GM10266 (cell line): ENCODE results near the gene TCF12.

Experiments used
- DNase-seq: peaks from one replicate; pipeline ENCODE4 v3.0.0; 2012; ENCODE audit errors: extremely low spot score
- TF ChIP-seq, protein P1 (sequence below): IDR thresholded peaks from 2 replicates; pipeline ENCODE4 v1.5.1; 2012; ENCODE audit warnings: mild to moderate bottlenecking, low read depth; ENCODE audit not compliant: control insufficient read depth, insufficient read depth; ENCODE audit errors: missing control alignments

TCF12 gene

GRCh38 chr15:57070674-57071073 lies 152.2 kb downstream of the TCF12 start:
- TF ChIP-seq, protein P1, sequence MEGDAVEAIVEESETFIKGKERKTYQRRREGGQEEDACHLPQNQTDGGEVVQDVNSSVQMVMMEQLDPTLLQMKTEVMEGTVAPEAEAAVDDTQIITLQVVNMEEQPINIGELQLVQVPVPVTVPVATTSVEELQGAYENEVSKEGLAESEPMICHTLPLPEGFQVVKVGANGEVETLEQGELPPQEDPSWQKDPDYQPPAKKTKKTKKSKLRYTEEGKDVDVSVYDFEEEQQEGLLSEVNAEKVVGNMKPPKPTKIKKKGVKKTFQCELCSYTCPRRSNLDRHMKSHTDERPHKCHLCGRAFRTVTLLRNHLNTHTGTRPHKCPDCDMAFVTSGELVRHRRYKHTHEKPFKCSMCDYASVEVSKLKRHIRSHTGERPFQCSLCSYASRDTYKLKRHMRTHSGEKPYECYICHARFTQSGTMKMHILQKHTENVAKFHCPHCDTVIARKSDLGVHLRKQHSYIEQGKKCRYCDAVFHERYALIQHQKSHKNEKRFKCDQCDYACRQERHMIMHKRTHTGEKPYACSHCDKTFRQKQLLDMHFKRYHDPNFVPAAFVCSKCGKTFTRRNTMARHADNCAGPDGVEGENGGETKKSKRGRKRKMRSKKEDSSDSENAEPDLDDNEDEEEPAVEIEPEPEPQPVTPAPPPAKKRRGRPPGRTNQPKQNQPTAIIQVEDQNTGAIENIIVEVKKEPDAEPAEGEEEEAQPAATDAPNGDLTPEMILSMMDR = no peak
- DNase-seq = no peak

GRCh38 chr15:57079446-57079845 lies 161.0 kb downstream of the TCF12 start:
- TF ChIP-seq, protein P1 = peak; percentile 48
- DNase-seq = peak; percentile 14

GRCh38 chr15:57079931-57080620 lies 161.6 kb downstream of the TCF12 start:
- TF ChIP-seq, protein P1 = no peak
- no peak for DNase-seq

- TF ChIP-seq, protein P1 = no peak
- DNase-seq = no peak
These were observed 163.7 kb downstream of the TCF12 start for GRCh38 chr15:57082054-57082728.

DNA sequence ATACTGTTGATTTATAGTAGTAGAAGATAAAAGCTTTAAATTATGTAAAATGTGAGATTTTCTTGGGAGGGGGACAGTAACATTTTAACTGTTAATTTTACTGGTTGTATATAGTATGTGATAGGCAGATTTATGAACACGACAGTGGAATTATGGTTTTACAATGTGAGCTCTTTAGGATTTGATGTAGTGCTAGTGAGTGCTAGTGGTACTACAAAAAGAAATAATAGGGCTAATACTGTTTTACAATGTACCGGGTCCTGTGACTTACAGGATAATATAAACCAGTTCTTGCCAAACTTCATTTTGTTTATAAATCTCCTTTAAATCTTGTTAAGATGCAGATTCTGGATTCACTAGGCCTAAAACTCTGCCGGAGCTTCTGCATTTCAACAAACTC lies 165.7 kb downstream of the TCF12 start:
- TF ChIP-seq, protein P1 = no peak
- DNase-seq = no peak

GRCh38 chr15:57085267-57085666 lies 166.8 kb downstream of the TCF12 start:
- TF ChIP-seq, protein P1 = no peak
- no peak for DNase-seq

DNA sequence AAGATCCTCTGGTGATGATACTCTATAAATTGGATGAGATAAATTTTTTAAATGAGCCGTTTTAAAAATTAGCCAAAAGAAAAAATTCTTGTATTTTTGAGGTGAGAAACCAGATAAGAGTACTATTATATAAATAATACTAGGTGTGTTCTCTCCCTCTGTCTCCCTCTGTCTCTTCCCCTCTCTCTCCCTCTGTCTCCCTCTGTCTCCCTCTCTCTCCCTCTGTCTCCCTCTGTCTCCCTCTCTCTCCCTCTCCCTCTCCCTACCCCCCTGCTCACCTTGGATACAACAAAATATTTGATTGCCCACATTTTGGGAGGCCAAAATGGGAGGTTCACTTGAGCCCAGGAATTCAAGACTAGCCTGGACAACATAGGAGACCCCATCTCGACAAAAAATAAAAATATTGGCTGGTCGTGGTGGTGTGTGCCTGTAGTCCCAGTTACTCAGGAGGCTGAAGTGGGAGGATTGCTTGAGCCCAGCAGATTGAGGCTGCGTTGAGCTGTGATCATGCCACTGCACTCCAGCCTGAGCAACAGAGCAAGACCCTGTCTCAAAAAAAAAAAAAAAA lies 168.5 kb downstream of the TCF12 start:
- DNase-seq = no peak
- TF ChIP-seq, protein P1 = no peak
